Thyroid gland (tissue), 4 donors: ENCODE data around the gene EFNA2.

Experiments used
- CTCF ChIP-seq, 6 experiments: fragments of 200-600 bp in 3 of 6; fragments of 450-650 bp in 3 of 6; sonication (generic) in 3 of 6; IDR thresholded peaks; one replicate each; pipeline ENCODE4 v1.5.1; 2016 to 2019; ENCODE audit warnings: antibody characterized with exemption in 6 of 6, mild to moderate bottlenecking in 2 of 6, inconsistent platforms in 1 of 6, moderate library complexity in 1 of 6
- POLR2A ChIP-seq, 2 donors: fragments of 450-650 bp; IDR thresholded peaks; one replicate each; pipeline ENCODE4 v1.6.1; 2017; ENCODE audit warnings: antibody characterized with exemption in 2 of 2, mild to moderate bottlenecking in 2 of 2, moderate library complexity in 1 of 2

DNA sequence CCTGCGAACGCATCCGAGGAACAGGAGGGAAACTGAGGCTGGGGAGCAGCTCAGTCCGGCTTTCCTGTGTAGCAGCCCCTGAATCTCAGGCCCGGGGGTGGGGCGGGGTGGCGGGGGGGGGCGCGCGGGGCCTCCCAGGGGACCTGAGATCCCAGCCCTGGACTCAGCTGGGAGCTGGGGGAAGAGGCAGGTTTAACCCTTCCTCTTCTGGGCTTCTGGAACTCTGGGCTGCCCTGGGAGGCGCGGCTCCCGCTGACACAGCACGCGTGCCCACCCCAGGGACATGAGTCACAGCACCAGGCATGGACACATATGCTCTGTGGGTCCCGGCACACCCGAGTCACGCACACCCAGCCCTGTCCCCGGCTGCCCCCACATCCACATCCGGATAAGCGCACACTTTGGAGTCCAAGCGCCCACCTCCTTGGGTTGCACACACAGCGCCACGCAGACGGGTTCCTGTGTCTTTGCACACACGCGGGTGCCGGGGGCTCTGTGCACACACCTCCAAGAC, 20.0 kb upstream of the EFNA2 start:
- TF ChIP-seq POLR2A (IDR thresholded peaks at IDR 0.05) (no peak), CTCF (IDR thresholded peaks at IDR 0.05) (no peak)
